ENCODE results near the gene FARP1. TPM values are rescaled to one million over a fixed set of nuclear protein-coding genes. Genes with fewer than 3 reads are reported as not detected.

Gene FARP1
- total RNA-seq, 6 experiments from 2014 or later, result 44.9 to 104 (median 80.0) TPM

DNA sequence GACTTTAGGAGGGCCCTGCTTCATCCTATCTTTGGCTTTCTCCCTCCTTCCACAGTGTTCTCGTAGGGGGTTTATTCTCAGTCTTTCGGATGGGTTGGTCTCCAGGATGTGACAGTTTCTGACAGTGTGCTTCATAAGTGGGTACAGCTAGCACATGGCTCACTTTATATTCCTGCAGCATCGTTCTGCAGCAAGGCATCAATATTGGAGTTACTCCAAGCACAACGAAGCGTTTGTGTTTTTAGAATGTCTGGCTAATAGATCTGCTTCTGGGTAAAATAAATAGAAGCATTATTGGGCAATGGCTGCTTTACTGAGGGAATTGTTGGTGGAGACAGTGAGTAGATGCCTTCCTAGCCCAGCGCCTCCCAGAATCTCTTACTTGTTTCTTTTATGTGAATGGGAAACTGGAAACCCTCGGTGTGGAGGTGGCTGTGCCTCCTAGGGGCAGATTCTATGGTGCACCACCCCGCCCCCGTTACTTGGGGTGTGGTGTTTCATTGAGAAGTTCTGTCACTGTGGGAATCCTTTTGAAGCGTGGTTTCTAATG, 2.0 kb downstream of the FARP1 start:
- peak overlapping the region in 2 of 3 donors; percentile 77 to 83 for H3K27ac ChIP-seq
- intact Hi-C loops (cut with DNase I), result no loop called here
- peaks cover 0 to 34% (median 11%) of the 10 kb centered on the region in 4 donors for H3K4me1 ChIP-seq
- ATAC-seq (peak; percentile 1 to 40 (median 16)), DNase-seq (no peak)
- whole genome bisulfite sequencing (ENCODE audit: insufficient coverage, low coverage, low lambda C conversion rate, missing lambda C conversion rate), result 21% methylated on average over 10 of the region's 10 CpGs
- H3K27me3 ChIP-seq, result no peaks in the 10 kb centered on the region
- H3K36me3 ChIP-seq, result no peaks in the 10 kb centered on the region
- peak overlapping the region; percentile 56 to 84 (median 65) for H3K4me3 ChIP-seq
- no peaks in the 10 kb centered on the region for H3K9me3 ChIP-seq
- TF ChIP-seq POLR2A (IDR thresholded peaks at IDR 0.05), result no peak
- TF ChIP-seq, protein P1, sequence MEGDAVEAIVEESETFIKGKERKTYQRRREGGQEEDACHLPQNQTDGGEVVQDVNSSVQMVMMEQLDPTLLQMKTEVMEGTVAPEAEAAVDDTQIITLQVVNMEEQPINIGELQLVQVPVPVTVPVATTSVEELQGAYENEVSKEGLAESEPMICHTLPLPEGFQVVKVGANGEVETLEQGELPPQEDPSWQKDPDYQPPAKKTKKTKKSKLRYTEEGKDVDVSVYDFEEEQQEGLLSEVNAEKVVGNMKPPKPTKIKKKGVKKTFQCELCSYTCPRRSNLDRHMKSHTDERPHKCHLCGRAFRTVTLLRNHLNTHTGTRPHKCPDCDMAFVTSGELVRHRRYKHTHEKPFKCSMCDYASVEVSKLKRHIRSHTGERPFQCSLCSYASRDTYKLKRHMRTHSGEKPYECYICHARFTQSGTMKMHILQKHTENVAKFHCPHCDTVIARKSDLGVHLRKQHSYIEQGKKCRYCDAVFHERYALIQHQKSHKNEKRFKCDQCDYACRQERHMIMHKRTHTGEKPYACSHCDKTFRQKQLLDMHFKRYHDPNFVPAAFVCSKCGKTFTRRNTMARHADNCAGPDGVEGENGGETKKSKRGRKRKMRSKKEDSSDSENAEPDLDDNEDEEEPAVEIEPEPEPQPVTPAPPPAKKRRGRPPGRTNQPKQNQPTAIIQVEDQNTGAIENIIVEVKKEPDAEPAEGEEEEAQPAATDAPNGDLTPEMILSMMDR (IDR thresholded peaks at IDR 0.05), result no peak

DNA sequence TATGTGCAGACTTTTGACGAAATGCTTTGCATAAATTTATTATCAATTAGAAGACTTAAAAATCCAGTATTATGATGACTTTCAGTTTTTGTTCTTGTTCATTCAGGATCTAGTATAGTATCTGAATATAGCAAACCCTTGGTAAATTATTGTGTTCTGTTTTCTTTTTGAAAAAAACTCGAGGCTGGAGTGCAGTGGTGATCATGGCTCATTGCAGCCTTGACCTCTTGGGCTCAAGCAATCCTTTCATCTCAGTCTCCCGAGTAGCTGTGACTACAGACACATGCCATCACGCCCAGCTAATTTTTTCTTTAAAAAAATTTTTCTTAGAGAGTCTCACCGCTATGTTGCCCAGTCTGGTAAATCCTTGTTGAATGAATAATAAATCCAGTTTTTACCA, 4.6 kb downstream of the FARP1 start:
- no peaks in the 10 kb centered on the region for H3K36me3 ChIP-seq
- ATAC-seq, result no peak
- H3K9me3 ChIP-seq, result no peaks in the 10 kb centered on the region
- no peaks in the 10 kb centered on the region for H3K27me3 ChIP-seq
- no peak overlapping the region for H3K27ac ChIP-seq
- no peak overlapping the region for H3K4me3 ChIP-seq
- TF ChIP-seq POLR2A (IDR thresholded peaks at IDR 0.05), result no peak
- TF ChIP-seq, protein P1 (IDR thresholded peaks at IDR 0.05), result no peak
- H3K4me1 ChIP-seq, result peaks cover 0 to 34% (median 11%) of the 10 kb centered on the region in 4 donors
- no peak for DNase-seq
- intact Hi-C loops (cut with DNase I), result no loop called here
- WGBS (ENCODE audit: insufficient coverage, low coverage, low lambda C conversion rate, missing lambda C conversion rate), result 48% methylated on average over 5 of the region's 5 CpGs

DNA sequence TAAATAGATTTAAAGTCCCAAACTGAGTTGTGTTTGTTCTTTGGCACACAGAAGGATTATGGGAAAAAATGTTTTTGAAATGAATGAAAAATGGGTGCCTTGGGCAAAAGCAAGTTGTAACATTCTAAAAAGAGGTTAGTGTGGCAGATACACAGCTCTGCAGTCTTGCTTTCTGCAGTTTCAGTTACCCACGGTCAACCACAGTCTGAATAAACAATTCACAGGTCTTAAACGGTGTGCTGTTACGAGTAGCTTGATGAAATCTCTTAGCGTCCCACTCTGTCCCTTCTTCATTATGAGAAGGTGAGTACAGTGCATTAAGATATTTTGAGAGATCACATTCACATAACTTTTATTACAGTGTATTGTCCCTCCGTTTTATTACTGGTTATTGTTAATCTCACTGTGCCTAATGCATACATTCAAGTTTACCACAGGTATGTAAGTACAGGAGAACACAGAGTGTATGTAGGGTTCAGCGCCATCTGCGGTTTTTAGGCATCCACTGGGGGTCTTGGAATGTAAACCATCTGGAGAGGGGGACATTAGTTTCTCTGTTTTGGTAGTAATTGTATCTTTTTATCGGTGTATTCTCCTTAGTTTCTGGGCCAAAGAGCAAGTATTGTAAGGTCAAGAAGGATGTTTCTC, 8.1 kb downstream of the FARP1 start:
- no peaks in the 10 kb centered on the region for H3K27me3 ChIP-seq
- H3K4me1 ChIP-seq, result peaks cover 0 to 20% (median 6%) of the 10 kb centered on the region in 4 donors
- H3K4me3 ChIP-seq, result no peak overlapping the region
- no peak for ATAC-seq
- no peaks in the 10 kb centered on the region for H3K9me3 ChIP-seq
- WGBS (ENCODE audit: insufficient coverage, low coverage, low lambda C conversion rate, missing lambda C conversion rate), result 82% methylated on average over 6 of the region's 8 CpGs
- DNase-seq, result no peak
- H3K36me3 ChIP-seq, result no peaks in the 10 kb centered on the region
- intact Hi-C loops (cut with DNase I), result no loop called here
- TF ChIP-seq POLR2A (IDR thresholded peaks at IDR 0.05), result no peak
- TF ChIP-seq, protein P1 (IDR thresholded peaks at IDR 0.05), result no peak
- no peak overlapping the region for H3K27ac ChIP-seq

DNA sequence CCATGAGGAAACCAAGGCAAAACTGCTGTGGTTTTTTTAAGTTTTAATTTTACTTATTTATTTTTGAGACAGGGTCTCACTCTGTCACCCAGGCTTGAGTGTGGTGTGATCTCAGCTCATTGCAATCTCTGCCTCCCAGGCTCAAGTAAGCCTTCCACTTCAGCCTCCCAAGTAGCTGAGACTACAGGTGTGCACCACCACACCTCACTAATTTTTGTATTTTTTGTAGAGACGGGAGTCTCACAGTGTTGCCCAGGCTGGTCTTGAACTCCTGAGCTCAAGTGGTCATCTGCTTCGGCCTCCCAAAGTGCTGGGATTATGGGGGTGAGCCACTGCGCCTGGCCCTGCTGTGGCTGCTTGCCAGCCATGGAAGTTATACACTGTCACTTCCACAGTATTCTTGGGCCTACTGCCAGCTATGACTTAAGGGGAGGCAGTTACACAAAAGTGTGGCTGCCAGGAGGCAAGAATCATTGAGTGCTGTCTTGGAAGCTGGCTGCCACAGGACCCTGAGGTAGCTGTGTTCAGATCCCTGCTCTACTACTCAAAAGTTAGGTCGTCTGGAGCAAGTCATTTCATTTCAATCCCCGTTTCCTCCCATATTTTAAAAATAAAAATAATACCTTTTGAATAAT, 12.7 kb downstream of the FARP1 start:
- peaks cover 0 to 3% (median 0%) of the 10 kb centered on the region in 4 donors for H3K36me3 ChIP-seq
- no peak overlapping the region for H3K4me3 ChIP-seq
- intact Hi-C loops (cut with DNase I), result no loop called here
- DNase-seq (no peak), ATAC-seq (peak in 3 of 4 donors; percentile 36 to 53 (median 48))
- H3K4me1 ChIP-seq, result peaks cover 0 to 28% (median 4%) of the 10 kb centered on the region in 4 donors
- no peaks in the 10 kb centered on the region for H3K9me3 ChIP-seq
- H3K27ac ChIP-seq, result no peak overlapping the region
- 57% methylated on average over 2 of the region's 5 CpGs for WGBS (ENCODE audit: insufficient coverage, low coverage, low lambda C conversion rate, missing lambda C conversion rate)
- TF ChIP-seq, protein P1 (IDR thresholded peaks at IDR 0.05), result no peak
- no peak for TF ChIP-seq POLR2A (IDR thresholded peaks at IDR 0.05)
- no peaks in the 10 kb centered on the region for H3K27me3 ChIP-seq
